K562 (cell line): ENCODE results near the gene SET. TPM values are rescaled to one million over a fixed set of nuclear protein-coding genes. Genes with fewer than 3 reads are reported as not detected.

Experiments used
- ATAC-seq: fragments of 200-7000 bp; cut with Tn5 transposase; 3 replicates; pipeline ENCODE4 v1.9.1; 2020; ENCODE audit warnings: moderate library complexity
- BruUV-seq: library from RNA; stranded (reverse); fragments of 400-500 nt; replicated peaks from 2 replicates; lab custom pipeline; 2021; lab: Mats Ljungman, UMichigan
- CTCF ChIA-PET: fragments of 300-600 bp; formaldehyde crosslinking; extraction: SDS; loops from one replicate; lab custom pipeline; 2021; ENCODE audit warnings: low intra/inter-chr PET ratio; lab: Yijun Ruan, JAX
- POLR2A ChIA-PET: fragments of 300-600, 350-650 bp; sonication (Branson Sonifier 250); formaldehyde crosslinking; extraction: SDS; loops from one replicate; lab custom pipeline; 2021; ENCODE audit warnings: antibody characterized with exemption, inconsistent platforms; lab: Yijun Ruan, JAX
- DNase-seq, 4 experiments: peaks; one replicate each; pipeline versions ENCODE4 v3.0.0 to v3.0.0-alpha.2; 2011 to 2018; ENCODE audit warnings: low spot score in 3 of 4, mixed read lengths in 3 of 4; ENCODE audit errors: extremely low read depth in 1 of 4
- FAIRE-seq: peaks from 2 replicates; lab custom pipeline; 2011; peaks lifted over from hg19 to GRCh38; lab: Jason Lieb, UNC
- H2AFZ ChIP-seq: 2 replicates; pipeline ENCODE4 v1.6.0; 2011; ENCODE audit warnings: low read depth, low read length, control low read depth, inconsistent platforms
- H3K27ac ChIP-seq: fragments of 200-600 bp; 3 replicates; pipeline ENCODE4 v1.8.0; 2011; ENCODE audit warnings: low read depth, mild to moderate bottlenecking, control low read depth, inconsistent platforms, low read length, moderate library complexity, mixed read lengths; ENCODE audit errors: extremely low read depth
- H3K27me3 ChIP-seq, 2 experiments: fragments of 300-600 bp in 1 of 2; 2 replicates in 1 of 2; 3 replicates in 1 of 2; pipeline versions ENCODE4 v1.6.0 to v1.8.0; 2011; ENCODE audit warnings: inconsistent platforms in 2 of 2, low read length in 2 of 2, mild to moderate bottlenecking in 1 of 2, mixed read lengths in 1 of 2, moderate library complexity in 1 of 2; ENCODE audit not compliant: control insufficient read depth in 2 of 2, insufficient read depth in 2 of 2
- H3K36me3 ChIP-seq: fragments of 300-600 bp; 3 replicates; pipeline ENCODE4 v1.8.0; 2011; ENCODE audit warnings: mild to moderate bottlenecking, low read length, inconsistent platforms; ENCODE audit not compliant: control insufficient read depth, insufficient read depth
- H3K4me1 ChIP-seq, 2 experiments: fragments of 200-600 bp in 1 of 2; replicated peaks in 1 of 2; 2 replicates in 1 of 2; 3 replicates in 1 of 2; pipeline versions ENCODE4 v1.5.1 to v1.8.0; 2011; ENCODE audit warnings: inconsistent platforms in 2 of 2, low read length in 2 of 2, mild to moderate bottlenecking in 1 of 2, mixed read lengths in 1 of 2, moderate library complexity in 1 of 2; ENCODE audit not compliant: control insufficient read depth in 2 of 2, insufficient read depth in 2 of 2
- H3K4me2 ChIP-seq: 2 replicates; pipeline ENCODE4 v1.6.1; 2011; ENCODE audit warnings: low read length, control low read depth, inconsistent platforms, mixed read lengths; ENCODE audit not compliant: insufficient read depth
- H3K4me3 ChIP-seq: fragments of 200-600 bp; sonication (generic), shearing (Covaris generic); 2 replicates; pipeline ENCODE4 v1.5.1; 2016; ENCODE audit warnings: control low read depth, inconsistent platforms
- H3K79me2 ChIP-seq: fragments of 200-600 bp; 3 replicates; pipeline ENCODE4 v1.8.0; 2011; ENCODE audit warnings: low read length, inconsistent platforms; ENCODE audit not compliant: control insufficient read depth, insufficient read depth
- H3K9ac ChIP-seq, 2 experiments: 2 replicates each; pipeline versions ENCODE4 v1.6.0 to v1.6.1; 2011; ENCODE audit warnings: low read depth in 2 of 2, low read length in 2 of 2, control low read depth in 1 of 2, inconsistent platforms in 1 of 2, mild to moderate bottlenecking in 1 of 2, mixed read lengths in 1 of 2; ENCODE audit not compliant: insufficient read depth in 1 of 2
- H3K9me1 ChIP-seq: one replicate; pipeline ENCODE4 v1.6.0; 2011; ENCODE audit warnings: inconsistent platforms, mild to moderate bottlenecking, low read length, moderate library complexity; ENCODE audit not compliant: control insufficient read depth, insufficient read depth
- H3K9me3 ChIP-seq: replicated peaks from 2 replicates; pipeline ENCODE4 v1.5.1; 2011; ENCODE audit warnings: low read depth, low read length, inconsistent platforms; ENCODE audit not compliant: control insufficient read depth, insufficient read depth
- H4K20me1 ChIP-seq: replicated peaks from 2 replicates; pipeline ENCODE4 v1.6.1; 2011; ENCODE audit warnings: low read length, inconsistent platforms, mixed read lengths; ENCODE audit not compliant: control insufficient read depth, insufficient read depth
- BCOR ChIP-seq: fragments of 450-650 bp; IDR thresholded peaks from 2 replicates; pipeline ENCODE4 v1.6.1; 2016
- CBX3 ChIP-seq, 2 experiments: IDR thresholded peaks; 1 replicate in 1 of 2; 2 replicates in 1 of 2; pipeline ENCODE4 v1.6.1; 2012; ENCODE audit warnings: inconsistent platforms in 2 of 2, low read length in 2 of 2, borderline replicate concordance in 1 of 2, control low read depth in 1 of 2
- CTCFL ChIP-seq: IDR thresholded peaks from 2 replicates; pipeline ENCODE4 v1.6.1; 2011; ENCODE audit warnings: borderline replicate concordance, low read depth, mild to moderate bottlenecking, moderate library complexity, low read length; ENCODE audit not compliant: insufficient read depth, poor library complexity, severe bottlenecking
- DACH1 ChIP-seq: fragments of 450-650 bp; IDR thresholded peaks from 2 replicates; pipeline ENCODE4 v1.6.1; 2018; ENCODE audit not compliant: partially characterized antibody
- DNMT1 ChIP-seq: fragments of 450-650 bp; IDR thresholded peaks from 2 replicates; pipeline ENCODE4 v1.6.1; 2016; ENCODE audit warnings: antibody characterized with exemption, mild to moderate bottlenecking
- ETS2 ChIP-seq: IDR thresholded peaks from 2 replicates; pipeline ENCODE4 v1.6.1; 2016; ENCODE audit warnings: borderline replicate concordance, missing genetic modification characterization, mild to moderate bottlenecking, moderate library complexity, missing compliant biosample characterization; ENCODE audit not compliant: poor library complexity, severe bottlenecking
- EZH2 ChIP-seq: IDR thresholded peaks from 2 replicates; pipeline ENCODE4 v1.6.1; 2012; ENCODE audit warnings: low read depth, mild to moderate bottlenecking, inconsistent platforms, low read length, borderline replicate concordance
- HDAC1 ChIP-seq, 2 experiments: fragments of 450-650 bp; IDR thresholded peaks; 2 replicates each; pipeline ENCODE4 v1.6.1; 2016 to 2017; ENCODE audit warnings: inconsistent platforms in 1 of 2, mild to moderate bottlenecking in 1 of 2, moderate library complexity in 1 of 2
- HMGN3 ChIP-seq: IDR thresholded peaks from 2 replicates; pipeline ENCODE4 v1.6.1; 2011; ENCODE audit warnings: borderline replicate concordance, low read depth, mild to moderate bottlenecking, mixed read lengths, low read length; ENCODE audit not compliant: insufficient read length; ENCODE audit errors: extremely low read depth
- ILF3 ChIP-seq: fragments of 450-650 bp; IDR thresholded peaks from 2 replicates; pipeline ENCODE4 v1.6.1; 2018; ENCODE audit warnings: antibody characterized with exemption, mild to moderate bottlenecking, moderate library complexity, borderline replicate concordance
- NCOA4 ChIP-seq: fragments of 450-650 bp; IDR thresholded peaks from 2 replicates; pipeline ENCODE4 v1.6.1; 2018; ENCODE audit warnings: mild to moderate bottlenecking; ENCODE audit not compliant: partially characterized antibody
- NR2C2 ChIP-seq, 2 experiments: fragments of 200-800 bp in 1 of 2; sonication (Bioruptor generic) in 1 of 2; sonication (generic) in 1 of 2; formaldehyde crosslinking in 1 of 2; IDR thresholded peaks; 2 replicates each; pipeline versions ENCODE4 v1.6.1 to v1.8.0; 2016 to 2022; ENCODE audit warnings: mild to moderate bottlenecking in 1 of 2, missing compliant biosample characterization in 1 of 2, missing genetic modification characterization in 1 of 2, missing genetic modification reagents in 1 of 2
- RBBP5 ChIP-seq: fragments of 200-600 bp; sonication (generic); IDR thresholded peaks from 2 replicates; pipeline ENCODE4 v1.6.1; 2012; ENCODE audit warnings: borderline replicate concordance, mild to moderate bottlenecking, low read length, control low read depth, inconsistent platforms; ENCODE audit not compliant: insufficient read depth, poor library complexity, severe bottlenecking
- RBM25 ChIP-seq: fragments of 200-400 bp; formaldehyde crosslinking; IDR thresholded peaks from 2 replicates; pipeline ENCODE4 v1.6.1; 2018; ENCODE audit warnings: low read length, low read depth, moderate library complexity; ENCODE audit not compliant: severe bottlenecking
- SPI1 ChIP-seq: IDR thresholded peaks from 2 replicates; pipeline ENCODE4 v1.6.1; 2011; ENCODE audit warnings: low read depth, low read length, control low read depth, borderline replicate concordance
- ZBTB26 ChIP-seq: fragments of 450-650 bp; formaldehyde crosslinking; IDR thresholded peaks from 2 replicates; pipeline ENCODE4 v1.4.0; 2022; ENCODE audit warnings: missing genetic modification characterization
- ZNF121 ChIP-seq: sonication (generic); formaldehyde crosslinking; conservative IDR thresholded peaks from 2 replicates; pipeline ENCODE4 v1.8.0; 2022; ENCODE audit warnings: missing genetic modification reagents
- ZNF140 ChIP-seq: fragments of 250-450 bp; sonication (Bioruptor Pico); IDR thresholded peaks from 2 replicates; pipeline ENCODE4 v1.8.0; 2021; ENCODE audit warnings: moderate library complexity, mild to moderate bottlenecking, inconsistent platforms
- WGBS: fragments of 100-300 bp; shearing (Covaris generic); methylation state at CpG from one replicate; pipeline ENCODE4 v1.1.6; 2016; ENCODE audit warnings: low coverage, mixed read lengths; ENCODE audit not compliant: insufficient coverage; ENCODE audit errors: missing lambda C conversion rate; 5-methylcytosine and 5-hydroxymethylcytosine counted together
- in situ Hi-C: fragments of 300-500 bp; cut with MboI; formaldehyde crosslinking; loops from 4 replicates; pipeline ENCODE4 v1.15.0; 2018; ENCODE audit warnings: inconsistent platforms, mixed read lengths
- intact Hi-C: fragments of 100-400 bp; cut with micrococcal nuclease; formaldehyde crosslinking; loops from 2 replicates; pipeline ENCODE4 v1.14.2; 2022
- polyA plus RNA-seq, 8 experiments: library from polyadenylated mRNA; depleted of rRNA in 4 of 8; stranded (reverse) in 5 of 8; unstranded in 3 of 8; fragments of >200 nt; fragmentation: Nextera tagmentation in 2 of 8; fragmentation: Illumina TruSeq in 1 of 8; extraction: Ambion mirVana in 2 of 8; extraction: Trizol in 1 of 8; gene quantifications; 2 replicates each; pipeline versions ENCODE4 v1.2.1 to v1.2.3, GENCODE V29; 2011 to 2014; ENCODE audit warnings: inconsistent platforms in 1 of 8, missing spikeins in 1 of 8
- total RNA-seq, 7 experiments: library from RNA; depleted of rRNA in 6 of 7; stranded (reverse); fragments of >200 nt in 6 of 7; fragmentation: Illumina TruSeq in 2 of 7; extraction: Trizol in 2 of 7; gene quantifications; 2 replicates each; pipeline versions ENCODE4 v1.2.1 to v1.2.3, GENCODE V29; 2011 to 2021; ENCODE audit warnings: low replicate concordance in 1 of 7

The SET gene
- total and polyA plus RNA-seq, 9 of the 15 experiments (the other 6 are each of a cell fraction or from before 2014, with no cell fraction given) = 404 to 1,447 (median 907) TPM

- peak; percentile 54 for TF ChIP-seq ETS2 (tag)
- peak; percentile 47 for TF ChIP-seq NCOA4
Measured at GRCh38 chr9:128657344-128657704, 31.7 kb upstream of the SET start (continued).

- FAIRE-seq = no peak
- WGBS = 76% methylated on average over 3 of the region's 3 CpGs
- Histone ChIP-seq H4K20me1 (no peaks in the 10 kb centered on the region), H3K4me3 (no peak overlapping the region), H3K9ac (no peak overlapping the region), H3K27ac (no peak overlapping the region), H2AFZ (peak overlapping the region; percentile 99), H3K36me3 (peaks cover 13% of the 10 kb centered on the region; the same call in 2 of the 3 replicates), H3K9me1 (no peaks in the 10 kb centered on the region), H3K79me2 (peaks cover 30% of the 10 kb centered on the region), H3K4me1 (peaks cover 5 to 28% of the 10 kb centered on the region in 2 experiments; a peak in 4 of 5 replicates), H3K9me3 (no peaks in the 10 kb centered on the region), H3K4me2 (no peak overlapping the region), H3K27me3 (no peaks in the 10 kb centered on the region; a peak in 1 of 5 replicates)
- in situ Hi-C loops = no loop called here
- intact Hi-C loops = no loop called here
- POLR2A ChIA-PET = interaction anchor here (0.6 to 1.9 kb wide), 7 partner anchors 9 to 1302 kb away, joined by 3 to 8 read pairs (median 3); no protein-coding TSS in a partner anchor
- no TSS peak for BruUV-seq
- DNase-seq = no peak
- CTCF ChIA-PET = no interaction called here
- ATAC-seq = no peak
- no peak for TF ChIP-seq ILF3
- no peak for TF ChIP-seq ZBTB26 (CRISPR knock-in tag)
- peak; percentile 96 for TF ChIP-seq ZNF121 (CRISPR knock-in tag)
- TF ChIP-seq HDAC1 (IDR thresholded peaks at IDR 0.05) = no peak
- TF ChIP-seq BCOR = peak; percentile 62
- no peak for TF ChIP-seq RBBP5
- no peak for TF ChIP-seq ZNF140 (CRISPR knock-in tag)
- TF ChIP-seq HMGN3 = no peak
- no peak for TF ChIP-seq DACH1
- TF ChIP-seq EZH2 = no peak
- TF ChIP-seq CBX3 (IDR thresholded peaks at IDR 0.05; ENCODE audit: borderline replicate concordance in 1 of 2, low read length in 2 of 2) = 0 out of 3 replicates have a peak, but pooled peaks of 1 of the 2 experiments have one; percentile 12
- no peak for TF ChIP-seq CTCFL
- peak; percentile 25 for TF ChIP-seq RBM25
- TF ChIP-seq DNMT1 = no peak
- TF ChIP-seq SPI1 = no peak
- no peak for TF ChIP-seq NR2C2 (CRISPR knock-in tag; IDR thresholded peaks at IDR 0.05)
- no peak for TF ChIP-seq NR2C2 (tag; IDR thresholded peaks at IDR 0.05)
Measured at GRCh38 chr9:128657796-128658195, 31.2 kb upstream of the SET start.
